Peyer's patch (tissue), 4 donors: ENCODE measurements around the gene SCO1.

ENCODE experiments used
- POLR2A ChIP-seq, 2 donors: fragments of 450-650 bp; IDR thresholded peaks; one replicate each; pipeline ENCODE4 v1.5.1; 2017; ENCODE audit warnings: antibody characterized with exemption in 2 of 2, mild to moderate bottlenecking in 2 of 2, moderate library complexity in 2 of 2
- TF ChIP-seq, protein P1 (sequence below), 6 experiments: fragments of 450-650 bp in 4 of 6; fragments of 200-600 bp in 2 of 6; sonication (generic) in 1 of 6; IDR thresholded peaks; one replicate each; pipeline ENCODE4 v1.5.1; 2017 to 2019; ENCODE audit warnings: antibody characterized with exemption in 6 of 6, mild to moderate bottlenecking in 3 of 6, moderate library complexity in 1 of 6

DNA sequence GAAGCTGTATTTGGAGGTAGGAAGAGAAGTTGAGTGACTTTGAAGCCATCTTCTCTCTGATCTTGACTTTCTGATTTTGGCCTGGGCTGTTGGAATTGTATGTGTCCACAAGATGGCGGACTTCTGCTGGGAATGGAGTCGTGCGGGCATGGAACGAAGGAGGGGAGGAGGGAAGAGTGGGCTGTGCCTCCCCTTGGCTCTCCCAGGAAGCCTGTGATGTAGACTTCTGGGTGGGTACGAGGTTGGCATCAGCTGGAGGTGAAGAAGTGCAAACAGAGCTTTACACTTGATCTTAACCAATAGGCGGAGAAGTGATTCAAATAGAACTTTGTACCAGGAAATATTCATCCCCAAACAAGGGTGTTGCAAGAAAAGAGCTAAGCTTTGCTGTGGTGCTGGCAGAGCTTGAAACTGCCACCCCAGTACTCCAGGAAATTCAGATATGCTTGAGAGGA, 39.9 kb upstream of the SCO1 start:
- TF ChIP-seq, protein P1, sequence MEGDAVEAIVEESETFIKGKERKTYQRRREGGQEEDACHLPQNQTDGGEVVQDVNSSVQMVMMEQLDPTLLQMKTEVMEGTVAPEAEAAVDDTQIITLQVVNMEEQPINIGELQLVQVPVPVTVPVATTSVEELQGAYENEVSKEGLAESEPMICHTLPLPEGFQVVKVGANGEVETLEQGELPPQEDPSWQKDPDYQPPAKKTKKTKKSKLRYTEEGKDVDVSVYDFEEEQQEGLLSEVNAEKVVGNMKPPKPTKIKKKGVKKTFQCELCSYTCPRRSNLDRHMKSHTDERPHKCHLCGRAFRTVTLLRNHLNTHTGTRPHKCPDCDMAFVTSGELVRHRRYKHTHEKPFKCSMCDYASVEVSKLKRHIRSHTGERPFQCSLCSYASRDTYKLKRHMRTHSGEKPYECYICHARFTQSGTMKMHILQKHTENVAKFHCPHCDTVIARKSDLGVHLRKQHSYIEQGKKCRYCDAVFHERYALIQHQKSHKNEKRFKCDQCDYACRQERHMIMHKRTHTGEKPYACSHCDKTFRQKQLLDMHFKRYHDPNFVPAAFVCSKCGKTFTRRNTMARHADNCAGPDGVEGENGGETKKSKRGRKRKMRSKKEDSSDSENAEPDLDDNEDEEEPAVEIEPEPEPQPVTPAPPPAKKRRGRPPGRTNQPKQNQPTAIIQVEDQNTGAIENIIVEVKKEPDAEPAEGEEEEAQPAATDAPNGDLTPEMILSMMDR (IDR thresholded peaks at IDR 0.05): peak in 4 of 6 experiments; percentile 66 to 96 (median 84)
- TF ChIP-seq POLR2A (IDR thresholded peaks at IDR 0.05): peak; percentile 16 to 78
